ENCODE results near the gene HP.

DNA sequence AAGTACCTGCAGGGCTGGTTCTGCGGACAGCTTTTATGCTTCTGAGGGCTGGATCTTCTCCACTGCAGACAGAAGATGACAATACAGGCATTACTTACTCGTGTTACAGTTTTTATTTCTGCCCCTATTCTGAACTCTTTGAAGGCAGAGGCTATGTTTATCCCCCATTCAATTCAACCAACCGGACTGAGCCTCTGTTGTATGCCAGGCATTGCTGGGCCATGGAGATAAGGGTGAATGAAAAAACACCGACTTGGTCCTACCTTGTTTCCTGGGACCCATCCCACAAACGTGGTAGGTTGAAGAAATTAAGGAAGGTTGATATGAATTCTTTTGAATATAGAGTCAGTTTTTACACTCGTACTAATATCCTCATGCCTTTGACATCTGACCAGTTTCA is 10.0 kb upstream of the HP start:
- TF ChIP-seq, protein P1, sequence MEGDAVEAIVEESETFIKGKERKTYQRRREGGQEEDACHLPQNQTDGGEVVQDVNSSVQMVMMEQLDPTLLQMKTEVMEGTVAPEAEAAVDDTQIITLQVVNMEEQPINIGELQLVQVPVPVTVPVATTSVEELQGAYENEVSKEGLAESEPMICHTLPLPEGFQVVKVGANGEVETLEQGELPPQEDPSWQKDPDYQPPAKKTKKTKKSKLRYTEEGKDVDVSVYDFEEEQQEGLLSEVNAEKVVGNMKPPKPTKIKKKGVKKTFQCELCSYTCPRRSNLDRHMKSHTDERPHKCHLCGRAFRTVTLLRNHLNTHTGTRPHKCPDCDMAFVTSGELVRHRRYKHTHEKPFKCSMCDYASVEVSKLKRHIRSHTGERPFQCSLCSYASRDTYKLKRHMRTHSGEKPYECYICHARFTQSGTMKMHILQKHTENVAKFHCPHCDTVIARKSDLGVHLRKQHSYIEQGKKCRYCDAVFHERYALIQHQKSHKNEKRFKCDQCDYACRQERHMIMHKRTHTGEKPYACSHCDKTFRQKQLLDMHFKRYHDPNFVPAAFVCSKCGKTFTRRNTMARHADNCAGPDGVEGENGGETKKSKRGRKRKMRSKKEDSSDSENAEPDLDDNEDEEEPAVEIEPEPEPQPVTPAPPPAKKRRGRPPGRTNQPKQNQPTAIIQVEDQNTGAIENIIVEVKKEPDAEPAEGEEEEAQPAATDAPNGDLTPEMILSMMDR (IDR thresholded peaks at IDR 0.05), result no peak
- TF ChIP-seq POLR2A (IDR thresholded peaks at IDR 0.05) (no peak), POLR2AphosphoS5 (IDR thresholded peaks at IDR 0.05) (no peak), EP300 (IDR thresholded peaks at IDR 0.05) (no peak)
